ENCODE data around the gene PPAN. TPM values are rescaled to one million over a fixed set of nuclear protein-coding genes. Genes with fewer than 3 reads are reported as not detected.

The PPAN gene
- total RNA-seq = 10 to 100 TPM; 26.4 to 34.0 TPM
- long read RNA-seq, transcript PPAN-201 (12 exons, 1,657 nt) = major isoform, 62 of 69 reads
- long read RNA-seq, partial matches to known transcripts = 1 of 69 reads
- long read RNA-seq, other reads (novel, unspliced or antisense) = 2 of 69 reads

- intact Hi-C loops (cut with DNase I, micrococcal nuclease) = no loop called here
- ATAC-seq (peak; percentile 97), DNase-seq (peak; percentile 99)
These were observed at the start of gene PPAN for GRCh38 chr19:10106100-10106936. PPAN (plus strand) TSS chr19:10106362; CDS start chr19:10106395, 33 bp downstream.

GRCh38 chr19:10061717-10062310 is 44.3 kb upstream of the PPAN start:
- no peak for DNase-seq
- ATAC-seq = no peak
- intact Hi-C loops (cut with DNase I, micrococcal nuclease) = no loop called here

- ATAC-seq (no peak), DNase-seq (no peak)
- intact Hi-C loops (cut with DNase I, micrococcal nuclease) = no loop called here
These were observed 38.0 kb upstream of the PPAN start for GRCh38 chr19:10068205-10068604.

GRCh38 chr19:10069046-10069445 is 37.1 kb upstream of the PPAN start:
- ATAC-seq (no peak), DNase-seq (no peak)
- intact Hi-C loops (cut with DNase I, micrococcal nuclease) = no loop called here

GRCh38 chr19:10070730-10071446 is 35.3 kb upstream of the PPAN start:
- intact Hi-C loops (cut with DNase I, micrococcal nuclease) = no loop called here
- no peak for ATAC-seq
- no peak for DNase-seq

GRCh38 chr19:10074153-10074552 is 32.0 kb upstream of the PPAN start:
- intact Hi-C loops (cut with DNase I, micrococcal nuclease) = no loop called here
- DNase-seq = no peak
- peak; percentile 40 for ATAC-seq

GRCh38 chr19:10076535-10076934 is 29.6 kb upstream of the PPAN start:
- DNase-seq (no peak), ATAC-seq (no peak)
- intact Hi-C loops (cut with DNase I, micrococcal nuclease) = no loop called here

GRCh38 chr19:10078329-10078728 is 27.8 kb upstream of the PPAN start:
- intact Hi-C loops (cut with DNase I, micrococcal nuclease) = no loop called here
- DNase-seq (no peak), ATAC-seq (no peak)

- DNase-seq (no peak), ATAC-seq (peak; percentile 46)
- intact Hi-C loops (cut with DNase I, micrococcal nuclease) = no loop called here
These were observed 27.1 kb upstream of the PPAN start for GRCh38 chr19:10079031-10079453.

- no peak for ATAC-seq
- intact Hi-C loops (cut with DNase I, micrococcal nuclease) = no loop called here
- DNase-seq = no peak
These were observed 22.3 kb upstream of the PPAN start for GRCh38 chr19:10083911-10084310.

- DNase-seq (no peak), ATAC-seq (no peak)
- intact Hi-C loops (cut with DNase I, micrococcal nuclease) = no loop called here
These were observed 21.4 kb upstream of the PPAN start for GRCh38 chr19:10084803-10085202.

GRCh38 chr19:10085641-10086590 is 20.2 kb upstream of the PPAN start, which contains the start of gene SHFL:
SHFL (plus strand) TSS chr19:10086317; CDS start chr19:10086428, 111 bp downstream.
- DNase-seq = peak; percentile 80 to 86
- intact Hi-C loops (cut with DNase I, micrococcal nuclease) = no loop called here
- peak; percentile 98 for ATAC-seq

GRCh38 chr19:10086591-10087192 is 19.5 kb upstream of the PPAN start:
- intact Hi-C loops (cut with DNase I, micrococcal nuclease) = no loop called here
- ATAC-seq = peak; percentile 31

GRCh38 chr19:10087296-10088061 is 18.7 kb upstream of the PPAN start:
- DNase-seq (no peak), ATAC-seq (no peak)
- intact Hi-C loops (cut with DNase I, micrococcal nuclease) = no loop called here

More at GRCh38 chr19:10086591-10087192, 19.5 kb upstream of the PPAN start:
- DNase-seq = peak in 1 of 2 donors; percentile 48

GRCh38 chr19:10088949-10089554 is 17.1 kb upstream of the PPAN start:
- ATAC-seq = no peak
- intact Hi-C loops (cut with DNase I, micrococcal nuclease) = no loop called here
- no peak for DNase-seq

- intact Hi-C loops (cut with DNase I, micrococcal nuclease) = no loop called here
- DNase-seq (no peak), ATAC-seq (no peak)
These were observed 16.3 kb upstream of the PPAN start for GRCh38 chr19:10089801-10090375.

GRCh38 chr19:10091370-10091687 is 14.8 kb upstream of the PPAN start:
- intact Hi-C loops (cut with DNase I, micrococcal nuclease) = no loop called here
- ATAC-seq = no peak
- DNase-seq = no peak

All from left colon (tissue), 2 donors.